ENCODE data around the gene MPP1. TPM values are rescaled to one million over a fixed set of nuclear protein-coding genes. Genes with fewer than 3 reads are reported as not detected.

The MPP1 gene
- 25.8 and 37.1 TPM in 2 replicates for total RNA-seq

GRCh38 chrX:154804957-154805695, at the start of gene MPP1:
Gene MPP1, minus strand, starts transcription at chrX:154805485. Its CDS starts 112 bp downstream, at chrX:154805373.

GRCh38 chrX:154834562-154834961, 29.3 kb upstream of the MPP1 start, which contains the start of gene SMIM9:
Gene SMIM9, minus strand, starts transcription at chrX:154834662. Its CDS starts 3,806 bp downstream, at chrX:154830856.

GRCh38 chrX:154762537-154763296, 42.6 kb downstream of the MPP1 start, which contains the start of gene DKC1:
Gene DKC1, plus strand, starts transcription at chrX:154762864. Its CDS starts 102 bp downstream, at chrX:154762966.

GRCh38 chrX:154750301-154751202, 54.7 kb downstream of the MPP1 start, which contains the start of gene GAB3:
Gene GAB3, minus strand, starts transcription at chrX:154751077. Its CDS starts 52 bp downstream, at chrX:154751025.

Small RNA genes within 50 kb of the gene (small RNA-seq; reads per million reads assigned to genes)
- gene SNORA36A = not detected

Other genes starting within 250 kb of the MPP1 start
- gene CTAG1A, start 220.4 kb downstream of the MPP1 start, total RNA-seq = not detected in 2 replicates
- gene CTAG1B, start 186.2 kb downstream of the MPP1 start, total RNA-seq = not detected in 2 replicates
- not detected in 2 replicates for gene CTAG2, start 151.9 kb downstream of the MPP1 start, total RNA-seq
- gene GAB3, start 54.4 kb downstream of the MPP1 start, total RNA-seq = 9.4 and 18.0 TPM in 2 replicates
- gene DKC1, start 42.6 kb downstream of the MPP1 start, total RNA-seq = 53.2 and 57.8 TPM in 2 replicates
- not detected in 2 replicates for gene SMIM9, start 29.2 kb upstream of the MPP1 start, total RNA-seq
- 2.1 and 2.3 TPM in 2 replicates for gene F8A1, start 80.9 kb upstream of the MPP1 start, total RNA-seq
- gene F8, start 217.2 kb upstream of the MPP1 start, total RNA-seq = 2.3 and 3.1 TPM in 2 replicates
- gene FUNDC2, start 221.4 kb upstream of the MPP1 start, total RNA-seq = 54.0 and 64.3 TPM in 2 replicates

All from vein endothelial cell (primary cell).